A549 (cell line): ENCODE results near the gene SPCS3.

Source experiments
- CTCF ChIP-seq: fragments of >200 bp; sonication (Bioruptor Twin); formaldehyde crosslinking; IDR thresholded peaks from 3 replicates; pipeline ENCODE4 v1.5.1; 2016
- ZSCAN20 ChIP-seq: fragments of 250-450 bp; sonication (Bioruptor Pico); IDR thresholded peaks from 2 replicates; pipeline ENCODE4 v1.8.0; 2022; ENCODE audit warnings: mild to moderate bottlenecking, moderate library complexity
- TF ChIP-seq, protein P1 (sequence below): IDR thresholded peaks from 2 replicates; pipeline ENCODE4 v1.6.1; 2012

- TF ChIP-seq ZSCAN20 (no peak), CTCF (no peak)
- TF ChIP-seq, protein P1, sequence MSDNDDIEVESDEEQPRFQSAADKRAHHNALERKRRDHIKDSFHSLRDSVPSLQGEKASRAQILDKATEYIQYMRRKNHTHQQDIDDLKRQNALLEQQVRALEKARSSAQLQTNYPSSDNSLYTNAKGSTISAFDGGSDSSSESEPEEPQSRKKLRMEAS, result no peak
These were observed 43.1 kb upstream of the SPCS3 start for GRCh38 chr4:176276710-176277109.
